Smooth muscle cell of the brain vasculature (primary cell): ENCODE measurements around the gene STAT1.

Experiments
- DNase-seq: peaks from one replicate; pipeline ENCODE4 v3.0.0-alpha.2; 2012; ENCODE audit warnings: low read depth, low spot score

Gene STAT1

DNA sequence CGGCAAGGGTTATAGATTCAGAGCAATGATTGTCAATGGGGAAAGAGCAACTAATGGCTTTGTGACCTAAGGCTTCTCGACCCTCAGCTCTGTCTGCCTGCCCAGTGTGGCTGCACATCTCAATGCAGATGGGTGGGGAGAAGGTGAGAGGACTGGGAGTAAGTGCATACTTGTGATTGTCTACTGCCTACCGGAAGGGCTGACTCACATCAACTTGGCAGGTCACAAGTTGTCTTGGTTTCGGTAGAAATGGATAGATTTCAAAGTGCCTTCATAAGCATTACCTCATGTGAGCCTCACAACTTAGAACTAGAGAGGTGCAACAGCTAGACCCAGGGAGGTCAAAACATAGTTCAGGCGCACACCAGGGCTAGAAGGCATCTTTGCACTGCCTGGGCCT lies 29.4 kb downstream of the STAT1 start:
- no peak for DNase-seq

DNA sequence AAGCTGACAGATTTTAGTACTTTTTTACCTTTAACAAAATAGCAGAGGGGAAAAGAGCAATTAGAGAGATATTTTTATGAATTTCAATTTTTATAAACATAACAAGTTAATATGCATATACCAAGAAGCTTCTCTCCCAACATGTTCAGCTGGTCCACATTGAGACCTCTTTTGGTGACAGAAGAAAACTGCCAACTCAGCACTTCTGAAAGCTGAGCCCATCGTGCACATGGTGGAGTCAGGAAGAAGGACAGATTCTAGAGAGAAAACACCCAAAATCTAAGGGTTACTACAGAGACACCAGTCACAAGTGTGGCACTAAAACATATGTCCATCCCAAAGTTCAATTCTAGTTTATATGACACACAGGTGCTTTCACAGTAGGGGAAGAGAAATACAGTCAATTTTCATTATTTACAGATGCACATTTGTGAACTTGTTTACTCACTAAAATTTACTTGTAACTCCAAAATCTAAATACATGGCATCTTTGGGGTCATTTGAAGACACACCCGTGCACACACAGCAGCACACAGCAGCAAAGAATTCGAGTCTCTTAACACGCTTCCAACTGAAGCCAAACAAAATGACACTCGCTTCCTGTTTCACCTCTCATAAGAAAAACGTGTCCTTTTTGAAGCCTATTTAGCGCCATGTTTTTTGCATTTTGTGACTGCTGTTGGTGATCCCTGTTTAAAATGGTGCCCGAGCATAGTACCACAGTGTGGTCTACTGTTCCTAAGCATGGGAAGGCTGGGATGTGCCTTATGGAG lies 31.5 kb downstream of the STAT1 start:
- no peak for DNase-seq

DNA sequence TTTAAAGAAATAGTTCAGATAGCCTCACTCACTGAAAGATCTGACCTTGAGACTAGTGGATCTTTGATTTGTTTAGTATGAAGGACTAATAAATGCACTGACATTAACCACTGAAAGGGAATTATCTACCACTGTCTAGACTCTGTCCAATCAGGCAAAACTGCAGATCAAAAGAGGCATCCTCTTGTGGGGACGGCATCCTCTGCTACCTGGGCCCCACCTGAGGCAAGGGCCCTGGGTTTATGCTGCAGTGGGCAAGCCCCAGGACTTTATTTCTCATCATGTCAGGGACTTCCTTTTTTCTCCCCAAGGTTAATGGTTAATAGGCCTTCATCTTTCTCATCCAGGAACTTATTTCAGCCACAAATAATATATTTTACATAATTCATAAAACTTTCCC lies 32.2 kb downstream of the STAT1 start:
- no peak for DNase-seq

DNA sequence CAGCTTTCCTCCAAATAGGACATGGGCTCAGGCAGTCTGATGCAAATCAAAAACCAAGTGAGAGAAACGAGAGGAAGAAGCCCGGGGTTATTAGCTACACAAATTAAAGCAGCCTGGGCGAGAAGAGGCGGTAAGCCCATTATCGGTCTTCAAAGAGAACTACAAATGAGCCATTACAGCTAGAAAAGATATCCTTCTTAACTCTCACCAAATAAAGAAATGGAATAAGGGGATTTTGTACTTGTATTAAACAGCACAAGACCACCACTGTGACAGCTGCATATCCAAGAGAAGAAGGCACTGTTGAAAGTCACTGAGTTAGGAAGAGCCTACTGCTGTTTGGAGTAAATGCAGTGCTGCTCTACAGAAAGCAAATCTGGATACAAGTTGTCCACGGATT lies 32.6 kb downstream of the STAT1 start:
- DNase-seq = no peak

DNA sequence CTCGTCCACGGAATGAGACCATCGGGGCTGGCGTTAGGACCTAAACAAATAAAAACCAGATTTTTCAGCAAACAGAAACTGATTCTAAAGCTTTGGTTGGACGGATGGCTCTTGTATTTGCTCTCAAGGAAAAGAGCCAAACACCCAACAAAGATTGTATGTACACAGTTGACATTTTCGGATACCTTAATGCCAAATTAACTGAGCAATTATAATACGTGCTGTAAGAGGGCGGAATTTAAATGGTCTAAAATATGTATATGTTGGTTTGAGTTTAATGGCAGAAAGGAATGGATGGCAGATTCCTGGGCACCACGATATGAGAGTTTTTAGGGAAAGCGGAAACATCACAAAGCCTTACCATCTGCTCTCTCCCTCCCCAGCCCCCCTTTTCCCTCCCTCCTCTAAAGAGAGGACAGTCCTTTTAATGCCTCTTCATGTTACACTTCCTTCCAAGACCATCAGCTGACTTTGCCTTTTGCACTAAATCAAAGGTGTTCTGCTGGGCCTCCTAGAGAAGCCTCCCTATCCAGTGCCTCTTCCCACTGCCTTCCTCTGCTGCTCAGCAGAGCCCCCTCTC lies 33.3 kb downstream of the STAT1 start:
- no peak for DNase-seq

DNA sequence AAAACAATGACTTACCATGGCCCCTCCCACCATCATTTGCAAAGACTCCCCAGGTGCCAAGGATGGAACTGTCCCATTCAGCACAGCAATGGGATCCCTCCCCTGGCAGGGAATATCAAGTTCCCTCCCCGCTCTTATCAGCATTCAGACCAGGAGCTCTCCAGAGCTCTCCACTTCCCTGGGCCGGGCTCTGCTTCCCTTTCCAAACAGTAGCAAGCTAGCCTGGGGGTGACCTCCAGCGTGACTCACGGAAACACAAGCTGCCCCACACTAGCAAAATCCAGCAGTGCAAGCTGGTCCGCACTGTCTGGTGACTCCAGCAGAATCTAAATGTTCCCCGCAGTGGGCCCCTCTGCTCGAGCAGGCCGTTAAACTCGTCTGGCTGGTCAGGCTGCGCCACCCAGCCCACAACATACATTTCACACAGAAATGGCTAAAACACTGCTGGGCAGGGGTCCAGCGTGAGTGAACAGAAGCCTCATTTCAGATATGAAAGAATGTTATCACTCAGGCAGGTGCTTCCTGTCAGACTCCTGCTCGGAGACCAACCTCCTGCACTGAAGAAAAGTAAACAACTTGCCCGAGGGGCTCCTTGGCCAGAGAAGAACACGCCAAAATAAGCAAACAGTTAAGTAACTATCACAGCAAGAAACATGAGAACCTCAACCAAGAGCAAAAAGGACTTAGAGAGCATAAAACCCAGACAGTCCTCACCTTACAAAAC lies 33.9 kb downstream of the STAT1 start:
- DNase-seq = peak; percentile 88

DNA sequence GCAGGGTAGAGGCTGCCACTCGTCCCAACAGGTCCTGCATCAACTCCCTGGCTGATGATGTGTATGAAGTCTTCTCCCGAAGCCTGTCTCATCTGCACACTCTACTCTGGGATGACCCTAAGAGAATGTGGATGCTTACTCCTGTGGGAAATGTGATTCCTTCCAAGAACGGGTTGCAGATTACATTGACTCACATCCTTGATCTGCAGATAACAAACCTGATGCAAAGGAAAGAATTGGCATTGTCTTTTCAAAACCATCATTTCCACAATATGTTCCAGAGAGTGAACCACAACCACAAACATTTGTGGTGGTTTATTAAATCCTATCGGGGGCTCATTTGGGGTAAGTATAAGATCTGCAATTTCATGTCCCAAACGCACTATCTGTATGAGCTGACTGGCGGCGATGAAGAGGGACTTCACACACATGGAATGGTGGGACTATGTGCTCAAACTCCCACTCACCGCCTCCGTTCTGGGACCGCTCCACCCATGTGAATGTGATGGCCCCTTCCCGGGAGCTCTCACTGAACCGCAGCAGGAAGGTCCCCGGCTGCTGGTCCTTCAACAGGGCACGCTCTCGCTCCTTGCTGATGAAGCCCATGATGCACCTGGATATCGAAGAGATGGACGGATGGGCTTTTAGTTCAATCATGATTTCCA lies 35.5 kb downstream of the STAT1 start:
- DNase-seq = no peak

DNA sequence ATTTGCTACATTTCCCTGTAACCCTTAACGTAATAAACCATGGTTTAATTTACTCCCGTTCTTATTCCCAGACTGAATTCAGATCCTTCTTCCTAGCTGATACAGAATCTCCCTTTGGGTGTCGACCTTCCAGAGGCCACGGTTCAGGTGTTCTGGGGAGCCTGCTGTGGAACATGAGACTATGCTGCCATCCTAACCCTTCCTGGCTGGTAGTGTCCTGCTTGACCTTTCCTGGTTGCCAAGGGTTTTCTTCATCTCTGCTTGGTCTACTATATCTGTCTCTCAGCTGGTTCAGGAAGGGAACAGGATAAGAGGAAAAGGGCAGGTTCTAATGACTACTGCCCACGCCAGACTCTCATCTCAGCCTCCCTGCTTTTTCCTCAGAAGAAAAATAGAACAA lies 36.5 kb downstream of the STAT1 start:
- no peak for DNase-seq

DNA sequence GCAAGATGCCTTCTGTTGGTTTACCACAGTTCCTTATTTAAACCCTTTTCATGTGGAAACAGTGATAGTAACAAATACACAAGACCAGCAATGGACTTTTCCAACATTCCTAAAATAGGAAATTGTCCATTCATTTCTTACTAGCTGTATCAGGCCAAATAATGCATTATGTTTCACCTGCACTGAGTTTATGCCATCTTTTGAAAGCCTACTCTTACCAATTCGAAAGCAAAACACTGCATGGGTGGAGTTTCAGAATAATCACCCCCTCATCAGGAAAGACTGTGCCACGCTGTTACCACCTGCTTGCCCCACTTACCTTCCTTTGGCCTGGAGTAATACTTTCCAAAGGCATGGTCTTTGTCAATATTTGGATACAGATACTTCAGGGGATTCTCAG lies 37.5 kb downstream of the STAT1 start:
- DNase-seq = no peak

DNA sequence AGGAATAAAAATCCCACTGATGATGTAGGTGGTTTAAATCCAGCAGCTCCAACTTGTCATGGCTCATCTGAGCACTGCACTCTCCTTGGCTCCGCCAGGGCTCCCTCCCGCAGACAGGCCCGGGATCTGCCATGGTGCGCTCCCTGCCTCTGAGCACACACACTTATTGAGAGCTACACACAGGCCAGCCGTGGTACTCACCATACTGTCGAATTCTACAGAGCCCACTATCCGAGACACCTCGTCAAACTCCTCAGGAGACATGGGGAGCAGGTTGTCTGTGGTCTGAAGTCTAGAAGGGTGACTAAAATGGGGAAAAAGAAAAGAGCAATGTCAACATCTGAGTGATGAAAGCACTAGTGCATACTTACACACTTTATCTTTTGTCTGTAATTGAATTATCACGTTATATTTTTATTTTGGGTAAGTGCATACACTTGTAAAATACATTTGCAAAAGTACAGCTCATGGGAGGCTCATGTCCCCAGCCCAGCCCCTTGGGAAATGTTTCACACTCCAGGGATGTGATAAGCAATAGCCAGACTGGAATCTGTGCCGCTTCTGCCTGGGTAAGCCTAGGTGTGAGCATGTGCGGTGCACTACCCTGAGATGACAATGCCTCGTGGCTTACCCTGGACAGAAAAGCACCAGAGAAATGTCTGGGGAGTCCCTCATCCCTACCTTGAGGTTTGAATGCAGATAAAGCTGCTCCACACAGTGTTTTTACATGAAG lies 39.2 kb downstream of the STAT1 start:
- no peak for DNase-seq

DNA sequence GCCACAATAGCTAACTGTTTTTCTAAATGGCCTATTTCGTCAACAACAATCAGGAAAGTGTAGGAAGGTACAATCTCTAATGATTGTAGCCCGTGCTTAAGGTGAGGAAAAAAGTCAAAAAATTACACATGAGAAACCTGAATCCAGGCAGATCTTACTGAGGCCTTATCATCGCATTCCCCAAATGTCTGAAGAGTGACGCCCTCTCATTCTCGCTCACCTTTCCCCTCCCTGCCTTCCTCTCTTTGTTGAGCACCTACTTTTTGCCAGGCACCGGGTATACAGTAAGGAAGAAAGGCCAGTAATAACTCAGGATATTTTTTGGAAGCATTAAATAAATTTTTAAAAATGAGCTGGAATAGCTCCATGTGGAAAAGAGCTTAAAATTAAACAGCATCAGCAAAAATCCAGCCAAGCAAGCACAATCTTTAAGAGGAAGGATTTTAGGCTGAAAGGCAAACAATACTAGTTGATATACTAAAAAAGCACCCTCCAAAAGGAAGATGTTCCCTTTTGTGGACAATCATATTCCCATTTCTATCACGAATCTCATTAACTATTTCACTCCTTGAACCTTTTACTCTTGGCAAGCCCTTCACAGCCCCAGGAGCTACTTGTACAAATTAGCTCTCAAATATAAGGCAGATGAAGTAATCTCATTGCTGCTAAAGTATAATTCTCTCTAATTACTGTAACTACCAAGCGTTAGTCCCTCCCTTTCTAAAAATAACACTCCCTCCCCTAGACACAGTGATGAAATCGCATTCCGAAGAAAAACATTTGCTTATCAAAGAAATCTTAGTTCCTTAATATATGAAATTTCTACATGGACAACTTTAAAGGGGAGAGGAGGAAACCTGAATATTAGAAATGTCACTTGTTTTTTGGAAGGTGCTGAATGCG lies 40.0 kb downstream of the STAT1 start:
- no peak for DNase-seq

DNA sequence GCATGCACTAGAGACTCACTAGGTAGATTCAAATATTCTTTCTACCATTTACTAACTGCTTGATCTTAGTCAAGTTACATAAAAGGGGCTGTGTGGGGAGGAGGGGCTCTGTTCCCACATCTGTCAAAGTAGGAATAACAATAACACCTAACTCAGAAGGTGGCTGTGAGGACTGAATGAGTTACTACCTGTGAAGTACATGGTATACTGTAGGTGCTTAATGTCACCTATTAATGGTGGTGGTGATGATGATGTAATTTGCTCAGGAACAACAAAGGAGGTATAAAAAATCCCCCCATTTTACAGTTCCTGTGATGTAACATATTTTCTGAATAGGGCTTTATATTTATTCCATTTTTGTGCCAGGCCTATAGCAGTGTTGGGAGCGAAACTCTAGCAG lies 40.7 kb downstream of the STAT1 start:
- DNase-seq = no peak

DNA sequence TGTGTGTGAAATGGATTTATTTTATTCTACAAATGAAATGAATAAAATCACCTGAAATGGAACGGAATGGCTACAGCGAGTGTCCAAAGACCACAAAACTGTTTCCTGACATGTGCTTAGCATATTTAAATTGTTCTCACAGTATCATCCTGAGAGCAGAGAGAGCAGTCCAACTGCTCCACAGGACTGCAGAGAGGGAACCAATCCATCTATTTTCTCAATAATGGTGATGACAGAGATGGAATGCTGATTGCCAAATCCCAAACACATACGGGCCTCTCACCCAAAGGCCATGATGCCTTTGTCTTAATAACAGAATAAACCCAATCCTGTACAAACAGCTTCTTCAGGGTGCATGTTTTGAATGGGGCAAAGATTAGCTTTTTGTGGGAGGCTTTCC lies 41.1 kb downstream of the STAT1 start:
- no peak for DNase-seq

DNA sequence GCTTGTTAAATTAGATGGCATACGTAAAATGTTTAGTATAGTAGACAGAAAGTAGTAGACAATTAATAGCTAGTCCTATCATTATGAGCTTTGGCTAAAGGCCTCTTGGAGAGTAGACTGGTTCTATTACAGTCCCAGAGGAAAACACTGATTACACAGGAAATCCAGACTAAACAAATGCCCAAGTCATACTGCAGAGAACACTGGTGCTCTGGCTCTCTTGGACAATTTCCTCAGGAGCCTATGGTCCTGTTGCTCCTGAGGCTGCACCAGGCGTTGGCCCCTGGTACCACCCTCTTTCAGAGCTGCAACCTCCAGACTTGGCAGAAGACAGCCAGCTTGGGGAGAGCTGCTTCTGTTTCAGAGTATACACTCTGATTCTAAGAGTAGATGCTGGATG lies 41.8 kb downstream of the STAT1 start:
- no peak for DNase-seq

DNA sequence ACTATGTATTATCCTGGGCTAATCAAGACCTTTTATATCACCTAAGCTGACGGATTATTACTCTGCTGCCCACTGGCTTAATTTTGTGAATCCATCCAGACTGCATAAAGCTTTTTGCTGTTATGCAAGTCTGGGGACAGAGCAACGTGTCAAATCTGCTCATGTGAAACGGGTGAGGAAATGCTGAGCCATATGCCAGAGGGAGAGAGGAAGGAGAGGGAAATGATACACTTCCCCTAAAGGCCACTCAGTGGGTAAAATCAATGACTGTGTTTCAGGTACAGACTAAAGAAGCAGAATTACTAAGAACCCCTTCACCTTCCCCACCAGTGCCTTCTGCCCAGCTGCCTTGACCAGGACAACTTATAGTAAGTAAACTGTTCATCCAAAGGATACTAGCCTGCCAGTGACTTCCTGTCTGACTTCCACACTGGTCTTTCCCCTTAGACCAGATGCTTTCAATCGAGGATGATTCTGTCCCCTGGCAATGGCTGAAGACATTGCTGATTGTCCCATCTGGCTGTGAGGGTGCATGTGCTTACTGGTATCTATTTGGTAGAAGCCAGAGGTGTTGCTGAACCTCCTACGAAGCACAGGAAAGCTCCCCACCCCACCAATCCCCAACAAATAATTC lies 43.0 kb downstream of the STAT1 start:
- DNase-seq = no peak

DNA sequence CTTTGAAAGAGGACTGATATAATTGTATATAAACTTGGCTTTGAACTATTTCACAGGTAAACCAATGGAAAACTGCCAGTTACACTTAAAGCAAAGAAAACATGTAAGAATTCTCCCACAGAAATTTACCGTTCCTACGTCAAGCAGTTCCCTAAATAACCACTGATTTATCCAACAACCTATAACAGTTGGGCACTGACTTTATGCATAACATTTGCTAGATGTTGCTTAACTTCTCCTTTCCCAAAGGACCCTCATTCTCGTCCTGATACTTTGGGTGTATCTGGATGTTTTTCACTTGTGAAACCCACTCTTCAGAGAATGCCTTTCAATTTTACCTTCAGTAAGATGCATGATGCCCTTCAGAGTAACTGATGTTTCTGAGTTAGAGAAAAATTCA lies 43.8 kb downstream of the STAT1 start:
- no peak for DNase-seq

DNA sequence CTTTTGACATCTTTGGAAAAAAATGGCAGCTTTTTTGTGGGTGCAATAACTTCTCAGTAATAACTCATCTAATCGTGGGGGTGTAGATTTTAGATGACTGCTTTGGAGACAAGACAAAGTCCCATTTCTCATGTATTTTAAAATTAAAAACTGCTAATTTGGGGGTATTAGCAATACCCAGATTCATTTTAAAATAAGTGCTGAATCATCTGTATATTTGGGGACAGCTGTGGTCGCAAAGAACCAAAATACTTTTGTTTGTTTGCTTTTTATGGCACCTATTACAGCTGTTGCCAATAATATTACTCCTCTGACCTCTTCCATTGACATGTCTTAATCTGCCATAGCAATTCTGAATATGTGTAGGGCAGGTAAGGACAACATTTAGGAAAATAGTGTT lies 45.4 kb downstream of the STAT1 start:
- DNase-seq = no peak

DNA sequence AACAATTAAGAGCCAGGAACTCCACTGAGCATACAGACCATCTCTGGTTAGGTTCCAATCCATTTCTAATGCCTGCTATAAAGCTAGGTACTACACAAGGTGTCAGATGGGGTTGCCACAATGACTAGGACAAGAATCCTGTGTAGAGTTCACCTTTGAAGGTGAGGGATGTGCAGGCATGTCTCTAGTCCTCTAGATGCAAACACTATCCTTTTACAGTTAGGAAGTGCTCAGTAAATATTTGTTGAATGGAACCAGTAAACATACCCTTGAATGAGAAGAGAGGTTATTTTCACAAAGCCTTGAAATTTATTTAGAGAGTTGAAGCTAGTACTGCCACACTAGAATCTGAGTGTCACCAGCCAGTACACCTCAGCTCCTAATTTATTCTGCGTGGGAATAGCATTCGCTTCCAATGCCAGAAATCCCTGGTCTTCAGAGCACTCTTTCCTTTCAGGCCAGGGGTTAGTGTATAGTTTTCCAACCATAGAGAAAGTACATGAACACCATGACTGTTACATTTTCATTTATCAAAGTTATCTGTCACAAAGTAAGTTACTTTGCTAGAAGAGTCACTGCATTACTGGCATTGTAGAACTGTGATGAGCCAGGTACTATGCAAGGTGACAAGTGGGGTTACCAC lies 48.3 kb downstream of the STAT1 start:
- DNase-seq = no peak

DNA sequence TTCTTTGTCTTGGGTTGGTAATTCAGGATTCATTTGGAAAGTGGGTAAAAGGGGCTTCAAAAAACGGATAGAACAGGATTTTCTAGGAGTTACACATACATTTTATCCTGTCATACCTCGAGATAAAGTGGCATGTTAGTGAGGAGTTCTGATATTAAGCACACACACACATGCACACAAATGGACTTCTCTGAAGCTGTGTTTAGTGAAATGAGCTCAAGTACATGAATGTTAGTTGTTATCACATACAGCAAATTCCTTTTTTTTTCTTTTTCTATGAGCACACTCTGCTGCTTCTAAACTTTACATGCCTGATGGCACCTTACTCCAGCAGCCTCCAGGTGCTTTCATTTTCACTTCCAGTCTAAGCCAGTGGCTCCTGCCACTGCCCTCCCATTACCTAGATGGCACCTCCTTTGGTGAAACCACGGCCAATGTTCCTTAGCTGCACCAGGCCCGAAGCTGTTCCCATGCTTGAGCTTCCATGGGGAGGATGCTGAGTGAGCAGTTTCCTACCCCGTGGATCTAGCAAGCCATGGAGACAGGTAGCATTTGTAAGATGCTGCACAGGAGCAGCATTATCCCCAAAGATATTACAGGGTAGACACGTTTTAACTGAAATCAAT lies 49.7 kb downstream of the STAT1 start:
- no peak for DNase-seq
